H1 (cell line): ENCODE data around the gene KNCN. TPM values are rescaled to one million over a fixed set of nuclear protein-coding genes. Genes with fewer than 3 reads are reported as not detected.

Experiments used
- CTCF ChIA-PET: fragments of 300-600 bp; sonication (Branson Sonifier 250); formaldehyde crosslinking; loops from one replicate; lab custom pipeline; 2021; ENCODE audit not compliant: partially characterized antibody; lab: Charles Lee
- POLR2A ChIA-PET: fragments of 300-600 bp; sonication (Branson Sonifier 250); formaldehyde crosslinking; loops from one replicate; lab custom pipeline; 2021; ENCODE audit warnings: inconsistent platforms; ENCODE audit not compliant: partially characterized antibody; lab: Charles Lee
- DNase-seq, 2 experiments: peaks; one replicate each; pipeline versions ENCODE4 v3.0.0 to v3.0.0-alpha.2; 2010 to 2022; ENCODE audit warnings: low spot score in 2 of 2, low read depth in 1 of 2, mixed read lengths in 1 of 2
- FAIRE-seq: peaks from 2 replicates; lab custom pipeline; 2011; peaks lifted over from hg19 to GRCh38; lab: Jason Lieb, UNC
- H2AFZ ChIP-seq: 2 replicates; pipeline ENCODE4 v1.8.1; 2012; ENCODE audit warnings: low read length, inconsistent platforms
- H2AK5ac ChIP-seq: 2 replicates; pipeline ENCODE4 v1.6.1; 2013; ENCODE audit warnings: low read depth, low read length
- H2BK120ac ChIP-seq: replicated peaks from 2 replicates; pipeline ENCODE3; 2013; ENCODE audit warnings: low read depth, low read length, inconsistent platforms
- H2BK12ac ChIP-seq: 2 replicates; pipeline ENCODE4 v1.6.1; 2013; ENCODE audit warnings: low read depth, low read length
- H2BK15ac ChIP-seq: 2 replicates; pipeline ENCODE4 v1.6.1; 2013; ENCODE audit warnings: low read length
- H2BK20ac ChIP-seq: 2 replicates; pipeline ENCODE4 v1.6.1; 2013; ENCODE audit warnings: low read length
- H2BK5ac ChIP-seq: 2 replicates; pipeline ENCODE4 v1.6.1; 2013; ENCODE audit warnings: low read depth, low read length
- H3K14ac ChIP-seq: 2 replicates; pipeline ENCODE4 v1.6.1; 2013; ENCODE audit warnings: inconsistent platforms; ENCODE audit not compliant: insufficient read length
- H3K18ac ChIP-seq: 2 replicates; pipeline ENCODE4 v1.6.1; 2013; ENCODE audit warnings: low read length; ENCODE audit errors: extremely low read depth
- H3K23ac ChIP-seq: 2 replicates; pipeline ENCODE4 v1.6.1; 2013; ENCODE audit warnings: inconsistent platforms; ENCODE audit not compliant: insufficient read length
- H3K23me2 ChIP-seq: 2 replicates; pipeline ENCODE4 v1.6.1; 2013; ENCODE audit warnings: low read depth, low read length
- H3K27ac ChIP-seq: 2 replicates; pipeline ENCODE4 v1.6.1; 2011; ENCODE audit warnings: low read depth, low read length, inconsistent platforms
- H3K27me3 ChIP-seq, 4 experiments: replicated peaks in 1 of 4; 1 replicate in 1 of 4; 2 replicates in 3 of 4; pipeline versions ENCODE4 v1.6.1 to v1.8.1; 2011 to 2013; ENCODE audit warnings: low read length in 3 of 4, mild to moderate bottlenecking in 3 of 4, inconsistent platforms in 2 of 4, mixed read lengths in 2 of 4, moderate library complexity in 1 of 4; ENCODE audit not compliant: control insufficient read depth in 3 of 4, insufficient read depth in 3 of 4; ENCODE audit errors: extremely low read depth in 1 of 4
- H3K36me3 ChIP-seq, 4 experiments: 2 replicates each; pipeline versions ENCODE4 v1.6.1 to v1.8.1; 2011 to 2013; ENCODE audit warnings: mild to moderate bottlenecking in 4 of 4, low read length in 3 of 4, moderate library complexity in 2 of 4, control low read depth in 1 of 4, inconsistent platforms in 1 of 4; ENCODE audit not compliant: insufficient read depth in 4 of 4, control insufficient read depth in 2 of 4
- H3K4ac ChIP-seq: replicated peaks from 2 replicates; pipeline ENCODE3; 2013; ENCODE audit warnings: low read length, low read depth, mixed read lengths, inconsistent platforms; ENCODE audit not compliant: insufficient read length
- H3K4me1 ChIP-seq, 4 experiments: replicated peaks in 1 of 4; 1 replicate in 1 of 4; 2 replicates in 3 of 4; pipeline versions ENCODE4 v1.6.1 to v1.8.1; 2011 to 2013; ENCODE audit warnings: low read length in 3 of 4, inconsistent platforms in 2 of 4, mixed read lengths in 1 of 4; ENCODE audit not compliant: insufficient read depth in 4 of 4, control insufficient read depth in 3 of 4
- H3K4me2 ChIP-seq, 2 experiments: 2 replicates each; pipeline versions ENCODE4 v1.6.1 to v1.8.1; 2011 to 2013; ENCODE audit warnings: low read depth in 2 of 2, low read length in 2 of 2, control low read depth in 1 of 2, inconsistent platforms in 1 of 2, mild to moderate bottlenecking in 1 of 2; ENCODE audit not compliant: insufficient read depth in 1 of 2
- H3K4me3 ChIP-seq, 4 experiments: fragments of 200-600, 300-600 bp in 1 of 4; sonication (generic), shearing (Covaris generic), sonication (Bioruptor Twin) in 1 of 4; 2 replicates each; pipeline versions ENCODE4 v1.5.1 to v1.8.1; 2011 to 2016; ENCODE audit warnings: low read length in 4 of 4, low read depth in 3 of 4, control low read depth in 2 of 4, inconsistent platforms in 2 of 4, mild to moderate bottlenecking in 2 of 4, mixed read lengths in 1 of 4, moderate library complexity in 1 of 4; ENCODE audit not compliant: insufficient read depth in 2 of 4; ENCODE audit errors: extremely low read depth in 1 of 4
- H3K56ac ChIP-seq: replicated peaks from 2 replicates; pipeline ENCODE3; 2013; ENCODE audit warnings: low read depth, mild to moderate bottlenecking, mixed read lengths, low read length, inconsistent platforms; ENCODE audit not compliant: insufficient read length
- H3K79me1 ChIP-seq: 2 replicates; pipeline ENCODE4 v1.6.1; 2013; ENCODE audit warnings: low read depth, low read length, control low read depth
- H3K79me2 ChIP-seq, 2 experiments: 2 replicates each; pipeline versions ENCODE4 v1.6.1 to v1.8.1; 2012 to 2013; ENCODE audit warnings: low read length in 2 of 2, mild to moderate bottlenecking in 2 of 2, inconsistent platforms in 1 of 2; ENCODE audit not compliant: insufficient read depth in 2 of 2, control insufficient read depth in 1 of 2
- H3K9ac ChIP-seq, 4 experiments: replicated peaks in 1 of 4; 1 replicate in 1 of 4; 2 replicates in 3 of 4; pipeline versions ENCODE4 v1.6.1 to v1.8.1; 2011 to 2013; ENCODE audit warnings: low read depth in 3 of 4, low read length in 3 of 4, control low read depth in 2 of 4, mild to moderate bottlenecking in 2 of 4, moderate library complexity in 2 of 4, inconsistent platforms in 1 of 4; ENCODE audit errors: extremely low read depth in 1 of 4
- H3K9me3 ChIP-seq, 2 experiments: 2 replicates each; pipeline versions ENCODE4 v1.6.1 to v1.8.1; 2012 to 2013; ENCODE audit warnings: mild to moderate bottlenecking in 2 of 2, moderate library complexity in 2 of 2, control low read depth in 1 of 2, inconsistent platforms in 1 of 2, low read depth in 1 of 2, low read length in 1 of 2, mixed read lengths in 1 of 2; ENCODE audit not compliant: insufficient read depth in 2 of 2
- H4K20me1 ChIP-seq, 2 experiments: replicated peaks in 1 of 2; 2 replicates each; pipeline versions ENCODE3 to v1.8.1; 2011 to 2013; ENCODE audit warnings: inconsistent platforms in 2 of 2, low read length in 2 of 2, mild to moderate bottlenecking in 1 of 2; ENCODE audit not compliant: insufficient read depth in 2 of 2, control insufficient read depth in 1 of 2
- H4K5ac ChIP-seq: 2 replicates; pipeline ENCODE4 v1.6.1; 2013; ENCODE audit warnings: low read length, low read depth, mixed read lengths, inconsistent platforms; ENCODE audit not compliant: insufficient read length
- H4K8ac ChIP-seq: 2 replicates; pipeline ENCODE4 v1.8.0; 2013; ENCODE audit warnings: mild to moderate bottlenecking, moderate library complexity, low read length, inconsistent platforms; ENCODE audit not compliant: insufficient read depth; ENCODE audit errors: extremely low read depth
- H4K91ac ChIP-seq: replicated peaks from 2 replicates; pipeline ENCODE3; 2013; ENCODE audit warnings: low read length, mixed read lengths, inconsistent platforms; ENCODE audit not compliant: insufficient read length
- ASH2L ChIP-seq: fragments of 200-600, 300-600 bp; sonication (generic); IDR thresholded peaks from one replicate; pipeline ENCODE4 v1.7.1; 2017; ENCODE audit warnings: low read length
- ATF2 ChIP-seq: IDR thresholded peaks from 2 replicates; pipeline ENCODE4 v1.6.1; 2012; ENCODE audit warnings: low read length, inconsistent platforms
- CTBP2 ChIP-seq: IDR thresholded peaks from 2 replicates; pipeline ENCODE4 v1.7.0; 2011; ENCODE audit warnings: borderline replicate concordance, mild to moderate bottlenecking, moderate library complexity, mixed read lengths, low read length; ENCODE audit not compliant: insufficient read depth, insufficient read length
- E2F6 ChIP-seq: IDR thresholded peaks from 2 replicates; pipeline ENCODE4 v1.6.1; 2012; ENCODE audit warnings: inconsistent platforms
- EP300 ChIP-seq, 2 experiments: IDR thresholded peaks; 1 replicate in 1 of 2; 2 replicates in 1 of 2; pipeline ENCODE4 v1.6.1; 2011 to 2012; ENCODE audit warnings: low read depth in 2 of 2, low read length in 2 of 2, mild to moderate bottlenecking in 2 of 2, borderline replicate concordance in 1 of 2, inconsistent platforms in 1 of 2, moderate library complexity in 1 of 2
- KDM4A ChIP-seq: IDR thresholded peaks from one replicate; pipeline ENCODE4 v1.7.1; 2012; ENCODE audit warnings: low read depth, mild to moderate bottlenecking, moderate library complexity, low read length, inconsistent platforms; ENCODE audit not compliant: severe bottlenecking
- POLR2AphosphoS5 ChIP-seq: IDR thresholded peaks from 2 replicates; pipeline ENCODE4 v1.6.1; 2011; ENCODE audit warnings: low read depth, low read length
- RBBP5 ChIP-seq: IDR thresholded peaks from 2 replicates; pipeline ENCODE4 v1.7.1; 2012; ENCODE audit warnings: low read depth, mild to moderate bottlenecking, inconsistent platforms, low read length, moderate library complexity, borderline replicate concordance
- WGBS, 2 experiments: shearing (Covaris generic) in 1 of 2; methylation state at CpG; one replicate each; pipeline versions ENCODE4 v1.1.6 to v1.1.7; 2013 to 2015; ENCODE audit warnings: low lambda C conversion rate in 2 of 2, mixed read lengths in 2 of 2, inconsistent platforms in 1 of 2, low coverage in 1 of 2, missing lambda C conversion rate in 1 of 2; ENCODE audit not compliant: insufficient replicate concordance in 2 of 2, insufficient coverage in 1 of 2, insufficient read length in 1 of 2; ENCODE audit errors: extremely low coverage in 1 of 2, missing lambda C conversion rate in 1 of 2; 5-methylcytosine and 5-hydroxymethylcytosine counted together
- polyA plus RNA-seq, 7 experiments: library from polyadenylated mRNA; depleted of rRNA in 3 of 7; stranded (reverse) in 5 of 7; unstranded in 2 of 7; fragments of >200 nt in 5 of 7; fragments of 200-250 nt in 2 of 7; gene quantifications; 1 replicate in 5 of 7; 2 replicates in 1 of 7; 4 replicates in 1 of 7; pipeline versions ENCODE4 v1.2.1 to v1.2.3, GENCODE V29; 2011 to 2013; ENCODE audit warnings: missing spikeins in 2 of 7, mixed read lengths in 2 of 7
- total RNA-seq: library from RNA; stranded (reverse); fragmentation: NEBNext Ultra II Directional; extraction: Animal tissue kit (Norgen Biotek cat#: 25700); gene quantifications from 2 replicates; pipeline ENCODE4 v1.2.1, GENCODE V29; 2021

KNCN gene
- total and polyA plus RNA-seq, 2 of the 8 experiments (the other 6 are each of a cell fraction or from before 2014, with no cell fraction given) = not detected

GRCh38 chr1:46589529-46589928 lies 38.1 kb upstream of the KNCN start:
- H3K18ac ChIP-seq = no peak overlapping the region
- no peak overlapping the region for H3K14ac ChIP-seq
- H3K23ac ChIP-seq = no peak overlapping the region
- no peak overlapping the region for H4K5ac ChIP-seq
- H2BK20ac ChIP-seq = no peak overlapping the region
- no peak overlapping the region for H3K4ac ChIP-seq
- H3K79me2 ChIP-seq = no peaks in the 10 kb centered on the region
- no peak overlapping the region for H3K4me3 ChIP-seq
- no peaks in the 10 kb centered on the region for H3K23me2 ChIP-seq
- no peaks in the 10 kb centered on the region; a peak in 1 of 7 replicates for H3K4me1 ChIP-seq
- FAIRE-seq = no peak
- H2BK15ac ChIP-seq = no peak overlapping the region
- no peaks in the 10 kb centered on the region for H3K27me3 ChIP-seq
- no peaks in the 10 kb centered on the region; the same call in 1 of the 2 replicates for H3K79me1 ChIP-seq
- no peak overlapping the region for H3K9ac ChIP-seq
- H4K8ac ChIP-seq = no peak overlapping the region
- H3K36me3 ChIP-seq = no peaks in the 10 kb centered on the region; a peak in 2 of 8 replicates
- no peak overlapping the region for H2BK12ac ChIP-seq
- no peak overlapping the region for H4K91ac ChIP-seq
- no peak overlapping the region for H2AFZ ChIP-seq
- no peak overlapping the region for H3K56ac ChIP-seq
- ChIA-PET POLR2A (no interaction called here), CTCF (interaction anchor here (0.5 to 2.7 kb wide), 10 partner anchors 8 to 148 kb away, joined by 3 to 12 read pairs (median 3); partner anchors contain the start of gene MKNK1)
- H2BK120ac ChIP-seq = no peak overlapping the region
- no peak for DNase-seq
- no peak for TF ChIP-seq EP300 (IDR thresholded peaks at IDR 0.05; ENCODE audit: borderline replicate concordance in 1 of 2, low read depth in 2 of 2, low read length in 2 of 2)
- TF ChIP-seq ATF2 = no peak
- TF ChIP-seq RBBP5 = no peak
- no peak for TF ChIP-seq E2F6
- TF ChIP-seq ASH2L = no peak
- TF ChIP-seq CTBP2 = no peak
- no peak for TF ChIP-seq POLR2AphosphoS5
- no peak for TF ChIP-seq KDM4A
- no peaks in the 10 kb centered on the region for H4K20me1 ChIP-seq
- H2AK5ac ChIP-seq = no peak overlapping the region
- no peak overlapping the region for H2BK5ac ChIP-seq
- no peak overlapping the region for H3K4me2 ChIP-seq
- no peak overlapping the region for H3K27ac ChIP-seq
- WGBS, 2 experiments = 93% methylated on average over 3 of the region's 3 CpGs; no CpG with 5 or more reads in 1 of the 2 experiments
- no peaks in the 10 kb centered on the region for H3K9me3 ChIP-seq
